B cell (primary cell): ENCODE measurements around the gene EYS. TPM values are rescaled to one million over a fixed set of nuclear protein-coding genes. Genes with fewer than 3 reads are reported as not detected.

ENCODE experiments used
- ATAC-seq: fragments of 200-7000 bp; cut with Tn5 transposase; one replicate; pipeline ENCODE4 v1.10.0; 2021; ENCODE audit warnings: low read depth, mild to moderate bottlenecking, moderate number of reproducible peaks, moderate library complexity
- CTCF ChIA-PET: fragments of 350-600 bp; sonication (Branson Sonifier 250); formaldehyde crosslinking; loops from one replicate; lab custom pipeline; 2021; ENCODE audit warnings: antibody characterized with exemption, inconsistent platforms; lab: Charles Lee
- POLR2A ChIA-PET: fragments of 350-600 bp; sonication (Branson Sonifier 250); formaldehyde crosslinking; loops from one replicate; lab custom pipeline; 2021; ENCODE audit warnings: antibody characterized with exemption; lab: Charles Lee
- DNase-seq: peaks from one replicate; pipeline ENCODE4 v3.0.0; 2013
- H2AFZ ChIP-seq: 2 replicates; pipeline ENCODE4 v1.6.1; 2012; ENCODE audit warnings: mild to moderate bottlenecking, low read depth, low read length; ENCODE audit not compliant: insufficient read depth, poor library complexity, severe bottlenecking
- H3K27ac ChIP-seq, 2 donors: 1 replicate in 1 of 2; 2 replicates in 1 of 2; pipeline ENCODE4 v1.5.1; 2012 to 2013; ENCODE audit warnings: low read length in 2 of 2, mild to moderate bottlenecking in 2 of 2, moderate library complexity in 1 of 2
- H3K27me3 ChIP-seq, 4 experiments: fragments of 200-600 bp in 1 of 4; sonication (generic) in 1 of 4; replicated peaks in 1 of 4; 1 replicate in 2 of 4; 2 replicates in 2 of 4; pipeline versions ENCODE4 v1.6.1 to v1.7.0; 2013 to 2016; ENCODE audit warnings: low read length in 3 of 4, mild to moderate bottlenecking in 2 of 4, mixed read lengths in 1 of 4, moderate library complexity in 1 of 4; ENCODE audit not compliant: insufficient read depth in 4 of 4, control insufficient read depth in 3 of 4; ENCODE audit errors: control extremely low read depth in 1 of 4
- H3K36me3 ChIP-seq, 2 experiments: replicated peaks in 1 of 2; 1 replicate in 1 of 2; 2 replicates in 1 of 2; pipeline versions ENCODE4 v1.6.1 to v1.7.1; 2013; ENCODE audit warnings: low read length in 1 of 2; ENCODE audit not compliant: insufficient read depth in 2 of 2, control insufficient read depth in 1 of 2; ENCODE audit errors: control extremely low read depth in 1 of 2, extremely low read depth in 1 of 2
- H3K4me1 ChIP-seq, 2 donors: fragments of 200-600 bp in 1 of 2; sonication (generic) in 1 of 2; 1 replicate in 1 of 2; 2 replicates in 1 of 2; pipeline versions ENCODE4 v1.5.1 to v1.6.1; 2013 to 2017; ENCODE audit warnings: low read length in 2 of 2; ENCODE audit not compliant: control insufficient read depth in 2 of 2, insufficient read depth in 2 of 2
- H3K4me2 ChIP-seq: replicated peaks from 2 replicates; pipeline ENCODE3; 2012; ENCODE audit warnings: mild to moderate bottlenecking, low read depth, low read length; ENCODE audit not compliant: poor library complexity, severe bottlenecking
- H3K4me3 ChIP-seq, 5 experiments: fragments of 200-600 bp in 1 of 5; sonication (generic) in 1 of 5; 1 replicate in 3 of 5; 2 replicates in 2 of 5; pipeline versions ENCODE4 v1.5.1 to v1.7.0; 2011 to 2016; ENCODE audit warnings: low read length in 4 of 5, mild to moderate bottlenecking in 4 of 5, low read depth in 2 of 5, control low read depth in 1 of 5, moderate library complexity in 1 of 5; ENCODE audit not compliant: insufficient read depth in 1 of 5; ENCODE audit errors: control extremely low read depth in 1 of 5, extremely low read depth in 1 of 5
- H3K79me2 ChIP-seq: fragments of 200-600 bp; sonication (generic); one replicate; pipeline ENCODE4 v1.6.0; 2016; ENCODE audit warnings: low read length; ENCODE audit not compliant: control insufficient read depth, insufficient read depth
- H3K9ac ChIP-seq: fragments of 200-600 bp; sonication (generic); 2 replicates; pipeline ENCODE4 v1.6.1; 2017; ENCODE audit warnings: mild to moderate bottlenecking, low read length, moderate library complexity
- H3K9me3 ChIP-seq, 3 donors: one replicate each; pipeline versions ENCODE4 v1.6.1 to v1.7.1; 2013; ENCODE audit warnings: low read length in 2 of 3; ENCODE audit not compliant: control insufficient read depth in 2 of 3, insufficient read depth in 1 of 3; ENCODE audit errors: control extremely low read depth in 1 of 3
- H4K20me1 ChIP-seq: 2 replicates; pipeline ENCODE4 v1.6.0; 2012; ENCODE audit warnings: mild to moderate bottlenecking, low read length; ENCODE audit not compliant: insufficient read depth, control insufficient read depth, poor library complexity, severe bottlenecking
- H3K27ac Mint-ChIP-seq: one replicate; pipeline ENCODE4 v1.8.0; 2021; ENCODE audit warnings: mixed read lengths
- H3K27me3 Mint-ChIP-seq: one replicate; pipeline ENCODE4 v1.8.0; 2021; ENCODE audit warnings: mixed read lengths
- H3K4me1 Mint-ChIP-seq: one replicate; pipeline ENCODE4 v1.8.0; 2021; ENCODE audit warnings: mixed read lengths
- H3K4me3 Mint-ChIP-seq: one replicate; pipeline ENCODE4 v1.8.0; 2021; ENCODE audit warnings: mixed read lengths
- H3K9me3 Mint-ChIP-seq: one replicate; pipeline ENCODE4 v1.8.0; 2022; ENCODE audit warnings: mixed read lengths; ENCODE audit not compliant: insufficient read depth
- CTCF ChIP-seq: fragments of 200-600 bp; IDR thresholded peaks from one replicate; pipeline ENCODE4 v1.8.0; 2022; ENCODE audit warnings: antibody characterized with exemption, mild to moderate bottlenecking
- EZH2 ChIP-seq: IDR thresholded peaks from 2 replicates; pipeline ENCODE4 v1.6.1; 2012; ENCODE audit warnings: borderline replicate concordance, low read depth, mild to moderate bottlenecking, moderate library complexity, low read length; ENCODE audit not compliant: insufficient read depth, poor library complexity, severe bottlenecking
- WGBS: methylation state at CpG from one replicate; pipeline ENCODE4 v1.1.5; 2013; ENCODE audit warnings: missing lambda C conversion rate; ENCODE audit not compliant: insufficient coverage; 5-methylcytosine and 5-hydroxymethylcytosine counted together
- intact Hi-C: fragments of 100-400 bp; cut with micrococcal nuclease; formaldehyde crosslinking; loops from one replicate; pipeline ENCODE4 v1.10.0; 2022
- polyA plus RNA-seq: library from polyadenylated mRNA; depleted of rRNA; stranded (reverse); fragments of >200 nt; gene quantifications from 2 replicates; pipeline ENCODE4 v1.2.3, GENCODE V29; 2012
- total RNA-seq, 2 donors: library from RNA; stranded (reverse); fragments of 120-200 nt in 1 of 2; gene quantifications; 1 replicate in 1 of 2; 2 replicates in 1 of 2; pipeline versions ENCODE4 v1.2.3 to v1.2.4, GENCODE V29; 2013 to 2022

Gene EYS
- total and polyA plus RNA-seq, 2 donors (not counting 1 experiment from before 2014, with no cell fraction given): not detected

- H3K9me3 ChIP-seq: no peaks in the 10 kb centered on the region
- no peaks in the 10 kb centered on the region for H4K20me1 ChIP-seq
- Mint-ChIP-seq H3K27me3 (no peaks in the 10 kb centered on the region), H3K27ac (no peak overlapping the region), H3K4me3 (no peak overlapping the region), H3K4me1 (no peaks in the 10 kb centered on the region), H3K9me3 (no peaks in the 10 kb centered on the region)
- H3K9ac ChIP-seq: no peak overlapping the region
- no peak overlapping the region for H3K27ac ChIP-seq
- H3K4me3 ChIP-seq: no peak overlapping the region
- ATAC-seq: no peak
- TF ChIP-seq EZH2: no peak
- TF ChIP-seq CTCF: no peak
- H3K4me2 ChIP-seq: no peak overlapping the region
- no peaks in the 10 kb centered on the region for H3K79me2 ChIP-seq
- no peaks in the 10 kb centered on the region for H3K4me1 ChIP-seq
- no peak overlapping the region for H2AFZ ChIP-seq
- no peaks in the 10 kb centered on the region for H3K36me3 ChIP-seq
- intact Hi-C loops: no loop called here
- ChIA-PET POLR2A (no interaction called here), CTCF (no interaction called here)
- no peak for DNase-seq
- H3K27me3 ChIP-seq: no peaks in the 10 kb centered on the region
Observed at GRCh38 chr6:63899550-63899949, 1807.5 kb downstream of the EYS start.

GRCh38 chr6:63897952-63898351, 1809.1 kb downstream of the EYS start:
- Mint-ChIP-seq H3K4me3 (no peak overlapping the region), H3K27ac (no peak overlapping the region), H3K4me1 (no peaks in the 10 kb centered on the region), H3K9me3 (no peaks in the 10 kb centered on the region), H3K27me3 (no peaks in the 10 kb centered on the region)
- Histone ChIP-seq H3K4me2 (no peak overlapping the region), H2AFZ (no peak overlapping the region), H3K79me2 (no peaks in the 10 kb centered on the region), H3K9me3 (no peaks in the 10 kb centered on the region), H4K20me1 (no peaks in the 10 kb centered on the region), H3K36me3 (no peaks in the 10 kb centered on the region), H3K4me3 (no peak overlapping the region), H3K27me3 (no peaks in the 10 kb centered on the region), H3K9ac (no peak overlapping the region), H3K4me1 (no peaks in the 10 kb centered on the region), H3K27ac (no peak overlapping the region)
- TF ChIP-seq EZH2: no peak
- no peak for TF ChIP-seq CTCF
- ATAC-seq (no peak), DNase-seq (no peak)
- ChIA-PET CTCF (no interaction called here), POLR2A (no interaction called here)
- 89% methylated on average over 7 of the region's 10 CpGs for WGBS
- intact Hi-C loops: no loop called here
